Measurements from ENCODE around the gene ZNF432. TPM values are rescaled to one million over a fixed set of nuclear protein-coding genes. Genes with fewer than 3 reads are reported as not detected.
"Not testable (repeated sequence)": the region's sequence is repeated elsewhere in the genome, so short reads cannot be mapped to it uniquely, and the experiment has no call there.

ZNF432 gene
- 10 to 100 TPM; 12.0 to 19.3 (median 13.4) TPM for total RNA-seq

- Histone ChIP-seq H3K4me1 (no peaks in the 10 kb centered on the region), H3K27ac (peak within 1 kb of the TSS; percentile 92 to 96), H3K27me3 (no peaks in the 10 kb centered on the region), H3K4me3 (peak within 1 kb of the TSS; percentile 50 to 81 (median 70)), H3K9me3 (peaks cover 35 to 62% of the 10 kb centered on the region in 2 donors), H3K36me3 (peaks cover 5% of the 10 kb centered on the region)
- peak; percentile 90 to 91 for DNase-seq (ENCODE audit: low spot score in 2 of 2)
- TF ChIP-seq POLR2AphosphoS5 (IDR thresholded peaks at IDR 0.05) (peak; percentile 83 to 92 (median 86)), POLR2A (IDR thresholded peaks at IDR 0.05) (peak; percentile 27), CTCF (IDR thresholded peaks at IDR 0.05) (no peak)
- intact Hi-C loops (cut with DNase I; ENCODE audit: low total_unique reads): no loop called here
Measured at GRCh38 chr19:52048555-52049501, at the start of gene ZNF432. Gene ZNF432, minus strand, starts transcription at chr19:52048838. Its CDS starts 1,970 bp downstream, at chr19:52046868.

- H3K4me1 ChIP-seq; H3K4me3 ChIP-seq; intact Hi-C loops (cut with DNase I; ENCODE audit: low total_unique reads); H3K36me3 ChIP-seq; DNase-seq (ENCODE audit: low spot score in 2 of 2); H3K27me3 ChIP-seq: not testable (repeated sequence)
- H3K27ac ChIP-seq: peak overlapping the region; percentile 81 to 88
- H3K9me3 ChIP-seq: peaks cover 27 to 35% of the 10 kb centered on the region in 2 donors
Measured at GRCh38 chr19:52096416-52096815, 47.8 kb upstream of the ZNF432 start.

- Histone ChIP-seq H3K27ac (peak within 1 kb of the TSS; percentile 81 to 88), H3K4me1 (no peaks in the 10 kb centered on the region), H3K36me3 (no peaks in the 10 kb centered on the region), H3K9me3 (peaks cover 36 to 39% of the 10 kb centered on the region in 2 donors), H3K4me3 (peak within 1 kb of the TSS; percentile 70 to 92 (median 87)), H3K27me3 (no peaks in the 10 kb centered on the region)
- peak; percentile 92 to 96 for DNase-seq (ENCODE audit: low spot score in 2 of 2)
- intact Hi-C loops (cut with DNase I; ENCODE audit: low total_unique reads): no loop called here
- TF ChIP-seq CTCF (IDR thresholded peaks at IDR 0.05): no peak
- peak; percentile 20 for TF ChIP-seq POLR2A (IDR thresholded peaks at IDR 0.05)
- peak; percentile 50 to 82 (median 67) for TF ChIP-seq POLR2AphosphoS5 (IDR thresholded peaks at IDR 0.05)
Measured at GRCh38 chr19:52095172-52096014, 46.8 kb upstream of the ZNF432 start, which contains the start of gene ZNF841. Gene ZNF841, minus strand, starts transcription at chr19:52095765. Its CDS starts 10,964 bp downstream, at chr19:52084801.

- no peak for DNase-seq (ENCODE audit: low spot score in 2 of 2)
- peak overlapping the region; percentile 70 to 92 (median 87) for H3K4me3 ChIP-seq
- no peaks in the 10 kb centered on the region for H3K36me3 ChIP-seq
- H3K27ac ChIP-seq: peak overlapping the region in 1 of 2 donors; percentile 88
- intact Hi-C loops (cut with DNase I; ENCODE audit: low total_unique reads): no loop called here
- no peaks in the 10 kb centered on the region for H3K4me1 ChIP-seq
- TF ChIP-seq POLR2AphosphoS5 (IDR thresholded peaks at IDR 0.05) (no peak), CTCF (IDR thresholded peaks at IDR 0.05) (no peak), POLR2A (IDR thresholded peaks at IDR 0.05) (no peak)
- H3K9me3 ChIP-seq: peaks cover 39 to 42% of the 10 kb centered on the region in 2 donors
- H3K27me3 ChIP-seq: no peaks in the 10 kb centered on the region
Measured at GRCh38 chr19:52094526-52095130, 46.0 kb upstream of the ZNF432 start.

- DNase-seq (ENCODE audit: low spot score in 2 of 2): no peak
- Histone ChIP-seq H3K27ac (no peak overlapping the region), H3K27me3 (no peaks in the 10 kb centered on the region), H3K9me3 (peaks cover 23 to 40% of the 10 kb centered on the region in 2 donors), H3K4me1 (no peaks in the 10 kb centered on the region), H3K36me3 (peaks cover 4% of the 10 kb centered on the region), H3K4me3 (no peak overlapping the region)
- TF ChIP-seq CTCF (IDR thresholded peaks at IDR 0.05): no peak
- no peak for TF ChIP-seq POLR2A (IDR thresholded peaks at IDR 0.05)
- TF ChIP-seq POLR2AphosphoS5 (IDR thresholded peaks at IDR 0.05): no peak
- intact Hi-C loops (cut with DNase I; ENCODE audit: low total_unique reads): no loop called here
Measured at GRCh38 chr19:52086481-52086880, 37.8 kb upstream of the ZNF432 start.
